IPS-18a (cell line): ENCODE measurements around the gene CELA1.

Source experiments
- H3K27ac ChIP-seq: one replicate; pipeline ENCODE4 v1.5.1; 2013; ENCODE audit warnings: low read length
- H3K27me3 ChIP-seq: one replicate; pipeline ENCODE4 v1.6.1; 2013; ENCODE audit warnings: mild to moderate bottlenecking, low read length; ENCODE audit not compliant: control insufficient read depth, insufficient read depth
- H3K36me3 ChIP-seq: one replicate; pipeline ENCODE4 v1.6.1; 2013; ENCODE audit warnings: low read depth, low read length; ENCODE audit not compliant: control insufficient read depth
- H3K4me1 ChIP-seq: one replicate; pipeline ENCODE4 v1.6.1; 2013; ENCODE audit warnings: low read depth, low read length; ENCODE audit not compliant: control insufficient read depth
- H3K4me3 ChIP-seq: one replicate; pipeline ENCODE4 v1.5.1; 2013; ENCODE audit warnings: low read length
- H3K9ac ChIP-seq: one replicate; pipeline ENCODE4 v1.6.1; 2013; ENCODE audit warnings: mild to moderate bottlenecking, low read length, moderate library complexity
- H3K9me3 ChIP-seq: one replicate; pipeline ENCODE4 v1.6.1; 2013; ENCODE audit warnings: low read depth, low read length; ENCODE audit not compliant: control insufficient read depth

CELA1 gene

GRCh38 chr12:51359851-51360250 lies 13.4 kb upstream of the CELA1 start:
- H3K27ac ChIP-seq, result no peak overlapping the region
- no peak overlapping the region for H3K4me3 ChIP-seq
- no peaks in the 10 kb centered on the region for H3K36me3 ChIP-seq
- H3K4me1 ChIP-seq, result no peaks in the 10 kb centered on the region
- H3K9ac ChIP-seq, result no peak overlapping the region
- no peaks in the 10 kb centered on the region for H3K9me3 ChIP-seq
- H3K27me3 ChIP-seq, result no peaks in the 10 kb centered on the region

GRCh38 chr12:51358496-51358895 lies 12.0 kb upstream of the CELA1 start:
- Histone ChIP-seq H3K36me3 (no peaks in the 10 kb centered on the region), H3K9me3 (no peaks in the 10 kb centered on the region), H3K27me3 (no peaks in the 10 kb centered on the region), H3K4me1 (no peaks in the 10 kb centered on the region), H3K27ac (no peak overlapping the region), H3K4me3 (no peak overlapping the region), H3K9ac (no peak overlapping the region)

GRCh38 chr12:51357374-51358047 lies 11.0 kb upstream of the CELA1 start:
- H3K27ac ChIP-seq, result no peak overlapping the region
- no peaks in the 10 kb centered on the region for H3K4me1 ChIP-seq
- H3K27me3 ChIP-seq, result no peaks in the 10 kb centered on the region
- no peaks in the 10 kb centered on the region for H3K36me3 ChIP-seq
- no peaks in the 10 kb centered on the region for H3K9me3 ChIP-seq
- H3K4me3 ChIP-seq, result no peak overlapping the region
- H3K9ac ChIP-seq, result no peak overlapping the region

GRCh38 chr12:51351913-51352532 lies 5.5 kb upstream of the CELA1 start:
- Histone ChIP-seq H3K4me1 (no peaks in the 10 kb centered on the region), H3K27me3 (no peaks in the 10 kb centered on the region), H3K4me3 (no peak overlapping the region), H3K27ac (no peak overlapping the region), H3K36me3 (no peaks in the 10 kb centered on the region), H3K9ac (no peak overlapping the region), H3K9me3 (no peaks in the 10 kb centered on the region)

GRCh38 chr12:51349026-51349425 lies 2.5 kb upstream of the CELA1 start:
- H3K27ac ChIP-seq, result no peak overlapping the region

GRCh38 chr12:51348116-51348515 lies 1.6 kb upstream of the CELA1 start:
- H3K9me3 ChIP-seq, result no peaks in the 10 kb centered on the region
- no peaks in the 10 kb centered on the region for H3K27me3 ChIP-seq
- H3K4me1 ChIP-seq, result no peaks in the 10 kb centered on the region
- H3K9ac ChIP-seq, result no peak overlapping the region
- no peak overlapping the region for H3K27ac ChIP-seq
- no peaks in the 10 kb centered on the region for H3K36me3 ChIP-seq
- H3K4me3 ChIP-seq, result no peak overlapping the region

More at GRCh38 chr12:51349026-51349425, 2.5 kb upstream of the CELA1 start:
- Histone ChIP-seq H3K4me1 (no peaks in the 10 kb centered on the region), H3K27me3 (no peaks in the 10 kb centered on the region), H3K4me3 (no peak overlapping the region), H3K36me3 (no peaks in the 10 kb centered on the region), H3K9ac (no peak overlapping the region), H3K9me3 (no peaks in the 10 kb centered on the region)

GRCh38 chr12:51345681-51346080 lies 798 bp downstream of the CELA1 start:
- H3K27me3 ChIP-seq, result no peaks in the 10 kb centered on the region
- H3K36me3 ChIP-seq, result no peaks in the 10 kb centered on the region
- H3K27ac ChIP-seq, result no peak overlapping the region
- H3K4me3 ChIP-seq, result no peak overlapping the region
- H3K9me3 ChIP-seq, result no peaks in the 10 kb centered on the region
- H3K4me1 ChIP-seq, result peaks cover 4% of the 10 kb centered on the region
- no peak overlapping the region for H3K9ac ChIP-seq

- no peak overlapping the region for H3K9ac ChIP-seq
- H3K36me3 ChIP-seq, result no peaks in the 10 kb centered on the region
- H3K9me3 ChIP-seq, result no peaks in the 10 kb centered on the region
- H3K4me3 ChIP-seq, result no peak overlapping the region
- no peaks in the 10 kb centered on the region for H3K27me3 ChIP-seq
- H3K4me1 ChIP-seq, result peaks cover 4% of the 10 kb centered on the region
- H3K27ac ChIP-seq, result no peak overlapping the region
Measured at GRCh38 chr12:51343201-51343600, 3.3 kb downstream of the CELA1 start.

GRCh38 chr12:51342416-51342815 lies 4.1 kb downstream of the CELA1 start:
- no peaks in the 10 kb centered on the region for H3K27me3 ChIP-seq
- H3K4me3 ChIP-seq, result no peak overlapping the region
- H3K4me1 ChIP-seq, result peaks cover 4% of the 10 kb centered on the region
- H3K36me3 ChIP-seq, result no peaks in the 10 kb centered on the region
- no peak overlapping the region for H3K9ac ChIP-seq
- no peak overlapping the region for H3K27ac ChIP-seq
- H3K9me3 ChIP-seq, result no peaks in the 10 kb centered on the region

- Histone ChIP-seq H3K9ac (no peak overlapping the region), H3K27me3 (no peaks in the 10 kb centered on the region), H3K9me3 (no peaks in the 10 kb centered on the region), H3K4me1 (peaks cover 4% of the 10 kb centered on the region), H3K4me3 (peak overlapping the region; percentile 36), H3K36me3 (no peaks in the 10 kb centered on the region), H3K27ac (no peak overlapping the region)
Measured at GRCh38 chr12:51341251-51342007, 5.0 kb downstream of the CELA1 start.

- peaks cover 4% of the 10 kb centered on the region for H3K4me1 ChIP-seq
- no peak overlapping the region for H3K9ac ChIP-seq
- H3K27me3 ChIP-seq, result no peaks in the 10 kb centered on the region
- no peak overlapping the region for H3K4me3 ChIP-seq
- no peaks in the 10 kb centered on the region for H3K9me3 ChIP-seq
- H3K36me3 ChIP-seq, result no peaks in the 10 kb centered on the region
- H3K27ac ChIP-seq, result no peak overlapping the region
Measured at GRCh38 chr12:51339750-51340149, 6.7 kb downstream of the CELA1 start.
